Measurements from ENCODE around the gene SNX9. TPM values are rescaled to one million over a fixed set of nuclear protein-coding genes. Genes with fewer than 3 reads are reported as not detected.

The SNX9 gene
- total and polyA plus RNA-seq, 2 of the 4 experiments (the other 2 are of a cell fraction): 35.3 to 41.2 TPM

DNA sequence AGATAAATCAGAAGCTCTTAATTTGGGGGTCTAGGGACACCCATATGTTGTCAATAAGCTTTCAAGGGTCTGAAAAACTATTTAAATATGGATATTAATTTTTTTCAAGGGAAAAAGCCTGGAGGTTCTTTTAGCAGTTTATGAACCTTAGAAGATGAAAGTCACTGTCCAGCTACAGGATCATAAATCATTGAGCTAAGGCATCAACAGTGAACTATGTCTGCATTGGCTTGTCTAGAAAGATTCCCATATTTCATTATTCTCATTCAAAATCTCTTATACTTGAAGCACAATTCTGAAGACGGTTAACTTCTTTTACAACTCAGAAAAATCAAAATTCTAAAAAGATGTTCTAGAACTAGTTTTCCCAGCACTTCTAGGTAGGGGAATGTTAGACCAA, 34.9 kb upstream of the SNX9 start:
- Histone ChIP-seq H3K14ac (replicated peaks; ENCODE audit: low read depth, low read length) (no peak overlapping the region), H3K18ac (ENCODE audit: low read depth, low read length) (no peak overlapping the region), H3K36me3 (ENCODE audit: control insufficient read depth, insufficient read depth, low read length) (no peaks in the 10 kb centered on the region), H3K27ac (ENCODE audit: insufficient read depth, low read length) (no peak overlapping the region), H4K8ac (ENCODE audit: low read depth in 2 of 2, low read length in 2 of 2) (no peak overlapping the region), H3K4me2 (ENCODE audit: low read depth, low read length) (no peak overlapping the region), H3K9me1 (ENCODE audit: insufficient read depth, low read length) (no peaks in the 10 kb centered on the region), H2AFZ (replicated peaks; ENCODE audit: low read length, poor library complexity) (no peak overlapping the region), H3K4me3 (ENCODE audit: insufficient read depth, low read depth, low read length) (no peak overlapping the region), H2BK20ac (ENCODE audit: low read depth, low read length) (no peak overlapping the region), H3K56ac (ENCODE audit: extremely low read depth, insufficient read depth, low read length) (no peak overlapping the region), H3K4me1 (ENCODE audit: control insufficient read depth, insufficient read depth, low read length) (no peaks in the 10 kb centered on the region; the same call in 1 of the 2 replicates), H2BK15ac (ENCODE audit: low read depth, low read length) (no peak overlapping the region), H2AK5ac (ENCODE audit: low read depth, low read length) (no peak overlapping the region), H4K91ac (ENCODE audit: insufficient read depth, low read depth, low read length) (no peak overlapping the region), H3K9ac (ENCODE audit: low read depth, low read length) (no peak overlapping the region), H2AK9ac (replicated peaks; ENCODE audit: low read depth, low read length, poor library complexity) (no peak overlapping the region), H3K27me3 (ENCODE audit: control insufficient read depth, insufficient read depth, low read length) (no peaks in the 10 kb centered on the region), H2BK5ac (ENCODE audit: low read depth, low read length, poor library complexity, severe bottlenecking) (no peak overlapping the region), H4K5ac (ENCODE audit: low read depth, low read length) (no peak overlapping the region), H3K9me3 (ENCODE audit: control insufficient read depth, insufficient read depth, low read length) (no peaks in the 10 kb centered on the region), H3K23ac (ENCODE audit: low read depth, low read length) (no peak overlapping the region), H3K4ac (ENCODE audit: low read depth, low read length) (no peak overlapping the region), H2BK120ac (ENCODE audit: low read depth, low read length) (no peak overlapping the region), H4K20me1 (ENCODE audit: insufficient read depth, low read length) (no peaks in the 10 kb centered on the region), H3K79me1 (ENCODE audit: low read depth in 1 of 2, low read length in 2 of 2) (no peaks in the 10 kb centered on the region)
- BruUV-seq (replicated peaks): no TSS peak
- intact Hi-C loops (cut with micrococcal nuclease): no loop called here
- POLR2A ChIA-PET (ENCODE audit: unreplicated experiment): no interaction called here
- TF ChIP-seq, protein P1, sequence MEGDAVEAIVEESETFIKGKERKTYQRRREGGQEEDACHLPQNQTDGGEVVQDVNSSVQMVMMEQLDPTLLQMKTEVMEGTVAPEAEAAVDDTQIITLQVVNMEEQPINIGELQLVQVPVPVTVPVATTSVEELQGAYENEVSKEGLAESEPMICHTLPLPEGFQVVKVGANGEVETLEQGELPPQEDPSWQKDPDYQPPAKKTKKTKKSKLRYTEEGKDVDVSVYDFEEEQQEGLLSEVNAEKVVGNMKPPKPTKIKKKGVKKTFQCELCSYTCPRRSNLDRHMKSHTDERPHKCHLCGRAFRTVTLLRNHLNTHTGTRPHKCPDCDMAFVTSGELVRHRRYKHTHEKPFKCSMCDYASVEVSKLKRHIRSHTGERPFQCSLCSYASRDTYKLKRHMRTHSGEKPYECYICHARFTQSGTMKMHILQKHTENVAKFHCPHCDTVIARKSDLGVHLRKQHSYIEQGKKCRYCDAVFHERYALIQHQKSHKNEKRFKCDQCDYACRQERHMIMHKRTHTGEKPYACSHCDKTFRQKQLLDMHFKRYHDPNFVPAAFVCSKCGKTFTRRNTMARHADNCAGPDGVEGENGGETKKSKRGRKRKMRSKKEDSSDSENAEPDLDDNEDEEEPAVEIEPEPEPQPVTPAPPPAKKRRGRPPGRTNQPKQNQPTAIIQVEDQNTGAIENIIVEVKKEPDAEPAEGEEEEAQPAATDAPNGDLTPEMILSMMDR (conservative IDR thresholded peaks at IDR 0.05; ENCODE audit: low read depth, low read length): no peak
- TF ChIP-seq RCOR1 (IDR thresholded peaks at IDR 0.05; ENCODE audit: insufficient replicate concordance, low read length) (no peak), SMC3 (IDR thresholded peaks at IDR 0.05; ENCODE audit: low read depth, low read length) (no peak), FOS (IDR thresholded peaks at IDR 0.05; ENCODE audit: low read depth, low read length) (no peak), CEBPB (IDR thresholded peaks at IDR 0.05; ENCODE audit: low read depth, low read length) (no peak), MAZ (IDR thresholded peaks at IDR 0.05; ENCODE audit: borderline replicate concordance, low read depth, low read length) (no peak), MAFK (IDR thresholded peaks at IDR 0.05; ENCODE audit: low read depth, low read length) (no peak), CHD1 (IDR thresholded peaks at IDR 0.05; ENCODE audit: low read depth, low read length) (no peak), BHLHE40 (IDR thresholded peaks at IDR 0.05; ENCODE audit: low read depth, low read length) (no peak), POLR2A (IDR thresholded peaks at IDR 0.05; ENCODE audit: low read depth, low read length) (no peak), NFE2L2 (IDR thresholded peaks at IDR 0.05; ENCODE audit: low read depth, low read length) (no peak)
- TF ChIP-seq, protein P2, sequence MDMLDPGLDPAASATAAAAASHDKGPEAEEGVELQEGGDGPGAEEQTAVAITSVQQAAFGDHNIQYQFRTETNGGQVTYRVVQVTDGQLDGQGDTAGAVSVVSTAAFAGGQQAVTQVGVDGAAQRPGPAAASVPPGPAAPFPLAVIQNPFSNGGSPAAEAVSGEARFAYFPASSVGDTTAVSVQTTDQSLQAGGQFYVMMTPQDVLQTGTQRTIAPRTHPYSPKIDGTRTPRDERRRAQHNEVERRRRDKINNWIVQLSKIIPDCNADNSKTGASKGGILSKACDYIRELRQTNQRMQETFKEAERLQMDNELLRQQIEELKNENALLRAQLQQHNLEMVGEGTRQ (IDR thresholded peaks at IDR 0.05; ENCODE audit: low read depth, low read length): no peak
- ATAC-seq (ENCODE audit: low read depth) (no peak), DNase-seq (no peak)
- CTCF ChIA-PET: interaction anchor here (0.6 kb wide), 1 partner anchor 289 kb away, joined by 3 read pairs; no protein-coding TSS in a partner anchor
- WGBS, 2 experiments (ENCODE audit: extremely low coverage in 2 of 2, insufficient read length in 1 of 2): no CpG with 5 or more reads among the region's 1 CpG
- dilution Hi-C loops (cut with HindIII; ENCODE audit: low sequenced_read_pairs, unreplicated experiment): no loop called here
- in situ Hi-C loops (cut with MboI; ENCODE audit: low sequenced_read_pairs): no loop called here

All from IMR-90 (cell line).